Common myeloid progenitor, CD34-positive (primary cell): Measurements from ENCODE around the gene SLC7A10.
"Not testable (repeated sequence)": the region's sequence is repeated elsewhere in the genome, so short reads cannot be mapped to it uniquely, and the experiment has no call there.

ENCODE experiments used
- CTCF ChIA-PET: fragments of 350-600 bp; sonication (Branson Sonifier 250); formaldehyde crosslinking; loops from one replicate; lab custom pipeline; 2021; ENCODE audit warnings: antibody characterized with exemption; lab: Charles Lee
- POLR2A ChIA-PET: fragments of 350-600 bp; sonication (Branson Sonifier 250); formaldehyde crosslinking; loops from one replicate; lab custom pipeline; 2021; ENCODE audit warnings: antibody characterized with exemption; lab: Charles Lee
- DNase-seq, 3 donors: peaks; one replicate each; pipeline versions ENCODE4 v3.0.0 to v3.0.0-alpha.2; 2013
- H3K27ac ChIP-seq, 2 experiments: 1 replicate in 1 of 2; 2 replicates in 1 of 2; pipeline ENCODE4 v1.7.0; 2013; ENCODE audit warnings: inconsistent platforms in 2 of 2, low read length in 2 of 2, mild to moderate bottlenecking in 2 of 2, low read depth in 1 of 2, moderate library complexity in 1 of 2; ENCODE audit not compliant: severe bottlenecking in 2 of 2, insufficient read depth in 1 of 2, poor library complexity in 1 of 2
- H3K27me3 ChIP-seq, 5 experiments: replicated peaks in 2 of 5; 1 replicate in 3 of 5; 2 replicates in 2 of 5; pipeline versions ENCODE4 v1.6.1 to v1.7.0; 2013; ENCODE audit warnings: low read length in 4 of 5, mild to moderate bottlenecking in 2 of 5, moderate library complexity in 2 of 5, inconsistent platforms in 1 of 5; ENCODE audit not compliant: insufficient read depth in 5 of 5, control insufficient read depth in 4 of 5
- H3K36me3 ChIP-seq, 4 experiments: 1 replicate in 2 of 4; 2 replicates in 2 of 4; pipeline versions ENCODE4 v1.6.1 to v1.7.0; 2013; ENCODE audit warnings: low read length in 3 of 4, control low read depth in 1 of 4, mild to moderate bottlenecking in 1 of 4; ENCODE audit not compliant: control insufficient read depth in 4 of 4, insufficient read depth in 4 of 4
- H3K4me1 ChIP-seq, 4 experiments: 1 replicate in 3 of 4; 2 replicates in 1 of 4; pipeline versions ENCODE4 v1.6.1 to v1.7.1; 2013; ENCODE audit warnings: low read length in 3 of 4, mild to moderate bottlenecking in 3 of 4, control low read depth in 1 of 4, inconsistent platforms in 1 of 4, moderate library complexity in 1 of 4; ENCODE audit not compliant: control insufficient read depth in 4 of 4, insufficient read depth in 4 of 4; ENCODE audit errors: control extremely low read depth in 1 of 4
- H3K4me3 ChIP-seq, 7 experiments: 1 replicate in 4 of 7; 2 replicates in 3 of 7; pipeline versions ENCODE4 v1.5.1 to v1.7.0; 2013; ENCODE audit warnings: mild to moderate bottlenecking in 7 of 7, low read length in 6 of 7, moderate library complexity in 6 of 7, inconsistent platforms in 2 of 7, low read depth in 2 of 7, control low read depth in 1 of 7; ENCODE audit not compliant: insufficient read depth in 4 of 7, control insufficient read depth in 1 of 7; ENCODE audit errors: extremely low read depth in 1 of 7
- H3K9me3 ChIP-seq, 5 experiments: 1 replicate in 4 of 5; 2 replicates in 1 of 5; pipeline versions ENCODE4 v1.6.1 to v1.7.1; 2013; ENCODE audit warnings: low read length in 4 of 5, mild to moderate bottlenecking in 2 of 5, inconsistent platforms in 1 of 5, low read depth in 1 of 5, moderate library complexity in 1 of 5; ENCODE audit not compliant: control insufficient read depth in 4 of 5, insufficient read depth in 2 of 5; ENCODE audit errors: control extremely low read depth in 1 of 5
- WGBS: methylation state at CpG from one replicate; pipeline ENCODE4 v1.1.5; 2013; ENCODE audit not compliant: insufficient coverage; 5-methylcytosine and 5-hydroxymethylcytosine counted together

SLC7A10 gene

GRCh38 chr19:33193269-33193864 is 32.3 kb downstream of the SLC7A10 start:
- ChIA-PET POLR2A (no interaction called here), CTCF (interaction anchor here (1.2 kb wide), 1 partner anchor 9 kb away, joined by 3 read pairs; no protein-coding TSS in a partner anchor)
- Histone ChIP-seq H3K36me3 (peaks cover 0 to 6% (median 0%) of the 10 kb centered on the region in 4 experiments), H3K4me1 (peaks cover 0 to 16% (median 9%) of the 10 kb centered on the region in 4 experiments), H3K27ac (no peak overlapping the region), H3K27me3 (peaks cover 0 to 37% (median 8%) of the 10 kb centered on the region in 5 experiments), H3K9me3 (no peaks in the 10 kb centered on the region), H3K4me3 (no peak overlapping the region)
- WGBS, result 90% methylated on average over 4 of the region's 8 CpGs
- no peak for DNase-seq

- Histone ChIP-seq H3K36me3 (no peaks in the 10 kb centered on the region), H3K4me3 (peak overlapping the region in 1 of 7 experiments; percentile 5), H3K4me1 (peaks cover 0 to 20% (median 11%) of the 10 kb centered on the region in 4 experiments), H3K27me3 (peaks cover 0 to 37% (median 8%) of the 10 kb centered on the region in 5 experiments), H3K27ac (no peak overlapping the region), H3K9me3 (no peaks in the 10 kb centered on the region)
- CTCF ChIA-PET, result interaction anchor here (0.6 to 1.0 kb wide), 2 partner anchors 22 to 36 kb away, joined by 3 to 4 read pairs; no protein-coding TSS in a partner anchor
- POLR2A ChIA-PET, result no interaction called here
- WGBS, result 84% methylated on average over 4 of the region's 7 CpGs
- no peak for DNase-seq
Measured at GRCh38 chr19:33192010-33192409, 33.6 kb downstream of the SLC7A10 start.

- no peak for DNase-seq
- ChIA-PET CTCF (interaction anchor here (0.6 to 1.1 kb wide), 3 partner anchors 21 to 36 kb away, joined by 3 to 4 read pairs (median 3); no protein-coding TSS in a partner anchor), POLR2A (no interaction called here)
- no peak overlapping the region for H3K27ac ChIP-seq
- no peaks in the 10 kb centered on the region for H3K36me3 ChIP-seq
- peaks cover 0 to 37% (median 6%) of the 10 kb centered on the region in 5 experiments for H3K27me3 ChIP-seq
- H3K4me1 ChIP-seq, result peaks cover 0 to 25% (median 16%) of the 10 kb centered on the region in 4 experiments
- 96% methylated on average over 6 of the region's 6 CpGs for WGBS
- H3K9me3 ChIP-seq, result no peaks in the 10 kb centered on the region
- H3K4me3 ChIP-seq, result no peak overlapping the region
Measured at GRCh38 chr19:33191501-33191900, 34.1 kb downstream of the SLC7A10 start.

GRCh38 chr19:33191092-33191491 is 34.6 kb downstream of the SLC7A10 start:
- H3K4me3 ChIP-seq, DNase-seq, POLR2A ChIA-PET, H3K9me3 ChIP-seq, H3K36me3 ChIP-seq, H3K27ac ChIP-seq: not testable (repeated sequence)
- CTCF ChIA-PET, result interaction anchor here (1.1 kb wide), 1 partner anchor 35 kb away, joined by 3 read pairs; no protein-coding TSS in a partner anchor
- H3K27me3 ChIP-seq, result peaks cover 0 to 35% (median 6%) of the 10 kb centered on the region in 5 experiments
- 96% methylated on average over 4 of the region's 4 CpGs for WGBS
- peaks cover 0 to 28% (median 18%) of the 10 kb centered on the region in 4 experiments for H3K4me1 ChIP-seq

GRCh38 chr19:33189453-33189852 is 36.2 kb downstream of the SLC7A10 start:
- CTCF ChIA-PET, result interaction anchor here (0.8 to 1.4 kb wide), 2 partner anchors 13 to 45 kb away, joined by 3 to 4 read pairs; no protein-coding TSS in a partner anchor

GRCh38 chr19:33187183-33187540 is 38.5 kb downstream of the SLC7A10 start:
- WGBS, result 31% methylated on average over 3 of the region's 8 CpGs
- Histone ChIP-seq H3K27me3 (peaks cover 0 to 4% (median 2%) of the 10 kb centered on the region in 5 experiments), H3K36me3 (no peaks in the 10 kb centered on the region), H3K4me1 (peaks cover 0 to 20% (median 10%) of the 10 kb centered on the region in 4 experiments), H3K4me3 (peak overlapping the region in 2 of 7 experiments; percentile 28 to 40), H3K9me3 (no peaks in the 10 kb centered on the region), H3K27ac (no peak overlapping the region)
- DNase-seq, result no peak
- POLR2A ChIA-PET, result interaction anchor here (0.7 kb wide), 1 partner anchor 326 kb away, joined by 3 read pairs; no protein-coding TSS in a partner anchor
- CTCF ChIA-PET, result interaction anchor here (0.6 to 2.3 kb wide), 6 partner anchors 9 to 219 kb away, joined by 3 to 11 read pairs (median 4); no protein-coding TSS in a partner anchor

More at GRCh38 chr19:33189453-33189852, 36.2 kb downstream of the SLC7A10 start:
- no peaks in the 10 kb centered on the region for H3K9me3 ChIP-seq
- H3K4me3 ChIP-seq, result no peak overlapping the region
- WGBS, result no CpG with 5 or more reads among the region's 1 CpG
- H3K27ac ChIP-seq, result no peak overlapping the region
- peaks cover 0 to 26% (median 11%) of the 10 kb centered on the region in 4 experiments for H3K4me1 ChIP-seq
- POLR2A ChIA-PET, result no interaction called here
- H3K36me3 ChIP-seq, result no peaks in the 10 kb centered on the region
- H3K27me3 ChIP-seq, result peaks cover 0 to 22% (median 6%) of the 10 kb centered on the region in 5 experiments
- no peak for DNase-seq
